GM21576 (cell line): ENCODE results near the gene GPAM.
A peak's percentile ranks its signal among the peaks of the same experiment; 100 is the strongest.
"Not testable (repeated sequence)": the region's sequence is repeated elsewhere in the genome, so short reads cannot be mapped to it uniquely, and the experiment has no call there.

Experiments used
- ATAC-seq: cut with Tn5 transposase; IDR thresholded peaks from one replicate; pipeline ENCODE4 v1.9.1; 2021; ENCODE audit warnings: mild to moderate bottlenecking, moderate library complexity; ENCODE audit not compliant: unreplicated experiment

Gene GPAM, protein sequence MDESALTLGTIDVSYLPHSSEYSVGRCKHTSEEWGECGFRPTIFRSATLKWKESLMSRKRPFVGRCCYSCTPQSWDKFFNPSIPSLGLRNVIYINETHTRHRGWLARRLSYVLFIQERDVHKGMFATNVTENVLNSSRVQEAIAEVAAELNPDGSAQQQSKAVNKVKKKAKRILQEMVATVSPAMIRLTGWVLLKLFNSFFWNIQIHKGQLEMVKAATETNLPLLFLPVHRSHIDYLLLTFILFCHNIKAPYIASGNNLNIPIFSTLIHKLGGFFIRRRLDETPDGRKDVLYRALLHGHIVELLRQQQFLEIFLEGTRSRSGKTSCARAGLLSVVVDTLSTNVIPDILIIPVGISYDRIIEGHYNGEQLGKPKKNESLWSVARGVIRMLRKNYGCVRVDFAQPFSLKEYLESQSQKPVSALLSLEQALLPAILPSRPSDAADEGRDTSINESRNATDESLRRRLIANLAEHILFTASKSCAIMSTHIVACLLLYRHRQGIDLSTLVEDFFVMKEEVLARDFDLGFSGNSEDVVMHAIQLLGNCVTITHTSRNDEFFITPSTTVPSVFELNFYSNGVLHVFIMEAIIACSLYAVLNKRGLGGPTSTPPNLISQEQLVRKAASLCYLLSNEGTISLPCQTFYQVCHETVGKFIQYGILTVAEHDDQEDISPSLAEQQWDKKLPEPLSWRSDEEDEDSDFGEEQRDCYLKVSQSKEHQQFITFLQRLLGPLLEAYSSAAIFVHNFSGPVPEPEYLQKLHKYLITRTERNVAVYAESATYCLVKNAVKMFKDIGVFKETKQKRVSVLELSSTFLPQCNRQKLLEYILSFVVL

DNA sequence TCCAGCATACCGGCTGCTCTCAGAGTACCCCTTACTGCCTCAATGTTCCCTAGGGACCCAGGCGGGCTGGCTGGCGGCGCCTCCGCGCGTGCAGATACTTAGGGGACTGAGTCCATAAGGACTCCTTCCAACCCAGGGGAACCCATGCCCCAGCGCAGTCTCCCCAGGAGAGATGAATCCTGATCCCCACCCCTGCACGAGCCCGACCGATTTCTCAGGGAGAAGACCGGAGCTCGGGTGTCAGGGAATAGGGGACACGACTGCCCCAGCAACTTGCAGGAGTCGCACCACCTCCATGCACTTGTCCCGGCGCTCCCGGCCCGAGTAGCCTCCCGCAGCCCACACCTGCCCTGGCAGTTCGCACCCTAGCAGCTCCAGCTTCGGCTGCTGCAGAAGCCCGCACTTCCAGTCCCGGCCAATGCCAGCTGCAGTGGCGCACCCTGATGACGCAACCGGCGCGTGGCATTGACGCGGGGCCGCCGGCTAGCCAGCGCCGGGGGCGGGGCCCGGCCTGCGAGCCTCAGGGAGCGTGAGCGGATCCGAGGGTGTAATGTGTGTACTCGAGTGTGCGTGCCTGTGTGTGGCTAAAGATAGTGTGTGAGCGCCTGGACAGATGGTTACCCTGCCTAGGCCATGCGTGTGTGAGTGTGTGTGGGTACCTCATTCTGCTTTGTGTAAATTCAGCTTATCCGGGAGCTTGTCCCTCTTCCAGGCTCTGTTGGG is at the start of gene GPAM:
GPAM (minus strand) TSS at position 437 of the 723 bp plus-strand sequence. CDS start 1,981 bp downstream, outside the sequence.
- ATAC-seq = peak; percentile 95

DNA sequence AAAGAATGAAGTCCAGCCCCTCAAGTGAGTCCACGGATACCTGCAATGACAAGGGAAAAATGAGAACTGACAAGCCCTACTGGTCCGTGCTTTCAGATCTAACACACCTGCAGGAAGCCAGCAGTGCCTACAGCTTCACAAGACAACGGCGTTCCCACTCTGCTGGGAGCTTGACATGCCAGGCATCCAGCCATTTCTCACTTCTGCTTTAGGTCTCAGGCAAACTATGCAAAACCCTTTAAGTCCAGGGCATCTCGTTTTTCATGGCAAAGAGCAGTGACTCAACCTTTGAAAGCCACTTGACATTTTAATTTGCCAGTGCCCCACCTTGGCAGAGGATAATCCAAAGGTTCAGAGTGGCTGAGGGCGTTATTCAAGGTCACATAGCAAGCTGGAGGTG is 49.1 kb upstream of the GPAM start:
- ATAC-seq = no peak

DNA sequence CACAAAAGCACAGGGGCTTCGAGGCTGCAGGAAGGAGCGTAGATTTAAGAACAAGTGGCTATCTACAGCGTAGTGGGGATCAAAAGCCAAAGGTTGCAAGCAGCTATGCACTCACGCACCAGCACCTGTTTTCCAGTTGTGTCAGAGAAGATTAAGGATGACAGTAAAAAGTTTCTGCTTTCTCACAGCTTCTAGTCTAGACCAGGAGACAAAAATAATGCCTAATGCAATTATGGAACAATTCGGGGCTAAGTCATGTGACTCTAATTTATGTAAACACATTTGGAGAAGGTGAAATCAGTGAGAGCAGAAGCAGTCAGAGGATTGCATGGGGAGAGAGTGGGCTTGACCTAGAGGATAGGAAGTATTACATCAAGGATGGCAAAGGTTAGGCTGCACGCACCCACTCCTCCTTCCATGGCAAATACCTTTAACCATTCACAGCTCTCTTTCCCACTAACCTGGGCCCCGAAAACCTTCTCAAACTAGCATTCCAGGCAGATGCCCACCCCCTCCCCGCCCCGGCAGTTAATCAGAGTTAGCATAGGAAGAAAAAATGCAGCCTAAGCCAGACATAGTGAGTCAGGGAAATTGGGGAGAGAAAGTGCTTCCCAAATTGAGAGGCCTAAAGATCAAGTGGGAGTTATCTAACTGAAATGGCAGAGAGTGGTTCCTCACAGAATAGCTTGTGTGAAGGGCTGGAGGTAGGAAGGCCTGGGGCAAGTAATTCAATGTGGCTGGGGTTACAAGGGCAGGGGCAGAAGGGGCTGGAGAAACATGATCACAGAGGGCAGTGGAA is 48.2 kb upstream of the GPAM start:
- no peak for ATAC-seq

DNA sequence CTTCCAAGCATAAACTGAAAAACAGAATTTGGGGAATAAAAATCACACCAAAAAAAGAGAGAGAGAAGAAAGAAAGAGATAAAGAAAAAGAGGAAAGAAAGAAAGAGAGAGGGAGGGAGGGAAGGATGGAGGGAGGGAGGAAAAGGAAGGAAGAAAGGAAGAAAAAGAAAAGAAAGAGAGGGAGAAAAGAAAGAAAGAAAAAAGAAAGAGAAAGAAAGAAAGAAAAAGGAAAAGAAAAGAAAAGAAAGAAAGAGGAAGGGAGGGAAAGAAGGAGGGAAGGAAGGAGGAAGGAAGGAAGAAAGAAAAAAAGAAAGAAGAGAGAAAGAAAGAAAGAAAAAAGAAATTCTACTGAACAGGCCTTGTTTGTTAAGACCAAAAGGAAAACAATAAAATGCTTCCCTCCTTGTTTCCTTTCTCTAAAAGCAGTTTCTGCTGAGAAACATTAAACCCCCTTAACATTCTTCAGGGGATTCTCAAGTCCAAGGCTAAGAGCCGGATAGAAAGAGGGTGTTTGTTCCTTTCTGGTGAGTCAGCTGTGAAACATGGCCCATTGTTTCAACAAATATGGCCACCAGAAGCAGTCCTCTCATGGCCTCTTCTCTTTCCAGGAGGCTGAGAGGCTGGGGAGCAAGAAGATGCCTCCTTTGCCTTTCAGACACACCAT is 46.9 kb upstream of the GPAM start:
- ATAC-seq = no peak

DNA sequence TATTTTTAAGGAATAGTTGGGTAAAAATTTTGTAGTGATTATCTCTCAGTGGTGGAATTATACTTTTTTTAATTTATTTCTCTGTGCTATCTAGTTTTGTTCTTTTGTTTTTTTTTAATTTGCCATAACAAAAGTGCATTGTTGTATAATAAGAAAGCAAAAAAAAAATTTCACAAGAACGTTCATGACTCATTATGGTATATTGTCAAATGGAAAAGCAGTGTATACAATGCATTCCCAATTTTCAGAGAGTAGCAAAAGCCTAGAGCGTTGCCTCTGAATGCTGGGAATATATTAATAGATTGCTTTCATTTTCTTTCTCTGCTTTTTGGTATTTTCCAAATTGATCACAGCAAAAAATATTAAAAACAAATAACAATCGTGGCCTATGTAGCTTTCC is 46.3 kb upstream of the GPAM start:
- ATAC-seq = no peak

DNA sequence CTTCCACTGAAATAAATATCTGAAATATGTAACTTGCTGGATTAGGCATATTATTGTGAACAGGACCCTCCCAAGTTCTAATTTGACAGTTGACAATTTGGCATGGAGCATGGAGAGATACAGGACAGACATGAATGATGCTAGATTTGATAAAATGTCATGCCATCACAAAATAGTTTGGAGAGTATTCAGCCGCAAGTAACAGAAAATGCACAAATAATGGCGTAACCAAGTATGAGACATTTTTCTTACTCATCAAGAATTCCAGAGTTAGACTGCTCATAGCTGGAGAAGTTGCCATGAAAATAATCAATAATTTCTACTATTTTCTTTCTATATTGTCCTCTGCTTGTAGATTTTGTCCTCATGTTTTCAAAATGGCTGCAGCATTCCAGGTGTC is 45.5 kb upstream of the GPAM start:
- no peak for ATAC-seq

DNA sequence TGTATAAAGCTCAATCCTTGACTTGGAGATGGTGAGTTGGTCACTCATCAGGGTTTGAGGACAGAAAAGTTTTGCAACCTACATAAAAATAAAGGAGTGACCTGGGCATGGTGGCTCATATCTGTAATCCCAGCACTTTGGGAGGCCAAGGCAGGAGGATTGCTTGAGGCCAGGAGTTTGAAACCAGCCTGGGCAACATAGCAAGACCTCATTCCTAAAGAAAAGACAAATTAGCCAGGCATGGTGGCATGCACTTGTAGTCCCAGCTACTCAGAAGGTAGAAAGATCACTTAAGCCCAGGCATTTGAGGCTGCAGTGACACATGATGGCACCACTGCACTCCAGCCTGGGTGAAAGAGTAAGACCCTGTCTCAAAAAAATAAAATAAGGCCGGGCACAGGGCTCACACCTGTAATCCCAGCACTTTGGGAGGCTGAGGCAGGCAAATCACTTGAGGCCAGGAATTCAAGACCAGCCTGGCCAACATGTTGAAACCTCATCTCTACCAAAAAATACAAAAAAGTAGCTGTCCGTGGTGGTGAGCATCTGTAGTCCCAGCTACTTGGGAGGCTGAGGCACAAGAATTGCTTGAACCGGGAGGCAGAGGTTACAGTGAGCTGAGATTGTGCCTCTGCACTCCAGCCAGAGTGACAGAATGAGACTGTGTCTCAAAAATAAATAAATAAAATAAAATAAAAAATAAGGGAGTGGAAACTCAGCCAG is 45.0 kb upstream of the GPAM start:
- ATAC-seq = not testable (repeated sequence)

DNA sequence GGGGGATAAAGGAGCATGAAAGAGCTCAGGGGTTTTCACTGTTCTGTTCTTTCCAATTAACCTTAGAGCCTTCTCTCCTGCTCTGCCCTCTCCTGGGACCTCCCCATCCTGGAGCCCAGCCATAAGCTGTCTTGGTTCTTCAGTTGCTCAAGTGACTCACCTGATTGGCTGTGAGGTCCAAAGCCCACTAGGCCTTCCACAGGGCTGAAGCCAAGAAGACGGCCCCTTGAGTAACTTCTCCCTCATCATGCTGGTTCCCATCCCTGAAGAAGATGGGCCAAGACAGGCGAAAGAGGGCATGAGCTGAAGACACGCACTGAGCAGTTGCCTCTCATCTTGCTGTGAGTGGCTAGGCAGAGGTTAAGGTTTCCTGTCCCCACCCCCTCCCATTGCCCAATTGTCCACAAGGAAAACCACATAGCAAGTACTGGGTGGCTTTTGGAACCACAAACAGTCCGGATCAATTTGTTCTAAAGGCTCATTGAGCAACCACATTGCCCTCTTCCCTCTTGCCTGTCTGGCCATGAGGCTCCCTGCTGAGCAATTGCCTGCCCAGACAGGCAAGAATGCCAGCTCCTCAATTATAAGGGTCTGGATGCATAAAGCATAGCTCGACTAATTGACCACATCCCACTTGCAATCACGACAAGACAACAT is 43.9 kb upstream of the GPAM start:
- ATAC-seq = no peak

DNA sequence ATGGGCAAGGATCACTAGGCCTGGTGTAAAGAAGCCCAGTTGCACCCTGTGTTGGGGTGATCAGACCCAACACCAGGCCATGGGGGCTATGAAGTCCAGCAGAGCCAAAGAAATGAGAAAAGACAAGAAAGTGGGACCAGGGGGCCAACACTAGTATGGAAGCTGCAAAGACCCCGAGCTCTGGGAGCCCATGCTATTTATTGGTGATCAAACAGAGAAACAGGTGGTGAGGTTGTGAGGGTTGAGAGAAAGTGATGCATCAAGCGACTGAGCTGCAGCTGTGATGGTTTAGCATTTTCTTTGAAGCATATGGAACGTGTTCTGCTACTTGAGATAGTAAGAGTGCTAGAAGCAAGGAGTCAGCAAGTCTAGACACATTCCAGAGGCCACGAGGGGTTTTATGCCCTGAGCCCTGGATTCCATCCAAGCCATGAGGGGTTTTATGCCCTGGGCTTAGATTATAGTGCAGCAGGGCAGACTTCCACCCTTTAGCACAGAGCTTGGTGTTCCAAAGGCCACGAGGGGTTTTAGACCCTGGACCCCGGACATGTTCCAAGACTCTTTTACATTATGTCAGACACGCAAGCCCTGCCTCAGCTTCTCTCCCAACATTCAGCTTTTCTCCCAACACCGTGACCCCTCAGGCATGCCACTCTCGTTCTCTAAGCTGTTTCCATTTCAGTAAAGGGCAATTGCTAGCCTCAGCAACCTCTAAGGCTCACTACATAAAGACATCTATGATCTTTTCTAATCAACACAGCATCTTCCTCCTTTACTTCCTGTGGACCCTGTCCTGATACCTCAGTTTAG is 43.1 kb upstream of the GPAM start:
- ATAC-seq = no peak

DNA sequence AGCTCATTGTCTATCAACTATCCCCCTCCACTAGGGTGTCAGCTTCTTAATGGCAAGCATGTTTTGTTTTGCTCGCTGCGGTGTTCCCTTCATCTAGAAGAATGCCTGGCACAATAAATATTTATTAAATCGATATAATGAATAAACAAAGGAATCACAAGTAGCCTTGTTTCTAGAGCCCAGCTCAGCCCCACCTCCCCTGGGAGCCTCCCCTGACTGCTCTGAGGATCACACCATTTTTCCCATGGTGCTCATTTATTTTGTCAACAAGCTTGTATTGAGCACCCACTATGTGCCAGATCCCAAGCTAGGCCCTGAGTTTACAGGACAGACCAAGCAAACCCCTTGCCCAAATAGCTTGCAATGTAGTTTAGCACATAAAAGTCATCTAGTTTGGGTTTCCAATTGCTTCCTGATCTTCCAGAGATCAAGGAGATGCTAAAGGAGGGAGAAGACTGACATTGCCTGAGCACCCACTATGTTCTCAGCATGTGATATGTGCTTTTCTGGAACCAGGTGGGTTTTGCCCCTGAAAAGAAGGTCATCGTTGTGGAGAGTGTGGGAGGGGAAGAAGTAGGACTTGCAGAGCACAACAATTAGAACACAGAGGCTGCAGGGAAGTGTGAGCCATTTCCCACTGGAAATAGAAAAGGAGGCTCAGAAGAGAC is 42.3 kb upstream of the GPAM start:
- ATAC-seq = no peak

DNA sequence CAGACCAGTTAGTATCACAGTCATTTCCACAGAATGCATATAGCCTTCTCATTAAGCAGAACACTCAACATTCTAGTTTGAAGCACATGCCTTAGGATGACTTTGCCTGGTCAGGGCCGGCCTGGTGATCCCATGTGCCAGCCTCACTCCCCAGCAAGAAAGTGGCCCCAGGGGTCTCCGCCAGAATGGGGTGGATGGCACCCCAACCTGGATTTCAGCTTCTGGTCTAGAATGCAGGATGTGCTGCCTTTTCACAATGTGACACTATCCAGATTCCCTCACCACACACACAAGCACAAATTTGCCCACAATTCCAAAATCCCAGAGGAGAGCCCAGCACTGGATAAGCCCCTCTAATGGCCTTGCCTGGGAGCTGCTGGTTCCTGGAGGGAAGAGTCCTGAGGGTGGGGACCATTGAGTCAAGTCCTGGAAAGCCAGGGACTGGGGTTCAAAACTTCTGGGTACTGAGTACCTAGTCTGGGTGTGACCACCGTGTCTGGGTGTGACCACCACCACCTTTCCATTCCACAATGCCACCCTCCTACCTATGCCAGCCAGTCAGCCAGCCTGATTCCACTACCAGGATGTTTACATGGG is 41.5 kb upstream of the GPAM start:
- ATAC-seq = no peak

DNA sequence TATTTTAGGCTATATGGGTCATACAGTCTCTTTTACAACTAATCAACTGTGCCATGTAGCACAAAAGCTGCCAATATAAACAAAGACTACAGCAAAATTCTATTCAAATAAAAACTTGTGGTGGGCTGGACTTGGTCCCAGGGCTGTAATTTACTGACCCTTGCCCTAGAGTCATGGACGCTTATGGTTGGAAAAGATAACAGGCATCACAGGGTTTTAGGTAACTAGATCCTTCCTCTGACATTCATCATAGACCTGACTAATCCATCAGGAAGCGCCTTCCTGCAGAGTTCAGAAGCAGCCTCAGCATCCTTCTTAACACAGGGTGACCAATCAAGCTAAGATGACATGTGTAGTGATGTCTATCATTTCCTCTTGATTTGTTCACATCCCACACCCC is 40.2 kb upstream of the GPAM start:
- no peak for ATAC-seq

DNA sequence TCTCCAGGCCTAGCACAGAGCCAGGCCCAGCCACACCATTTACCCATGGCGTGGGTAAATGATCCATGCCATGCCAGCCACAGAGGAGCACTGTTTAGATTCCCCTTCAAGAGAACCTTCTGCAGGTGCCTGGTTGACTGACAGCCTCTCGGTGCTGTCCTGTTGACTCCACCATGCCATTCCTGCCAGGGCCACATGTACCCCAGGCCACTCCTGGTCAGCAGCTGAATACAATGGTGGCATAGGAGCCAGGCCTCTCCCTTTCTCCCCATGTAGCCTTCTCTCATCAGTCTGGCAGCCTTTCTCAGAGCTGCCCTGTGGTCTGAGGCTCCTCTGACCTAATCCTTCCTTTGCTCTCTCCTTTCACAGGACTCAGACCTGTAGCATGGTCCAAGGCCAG is 39.2 kb upstream of the GPAM start:
- ATAC-seq = no peak

DNA sequence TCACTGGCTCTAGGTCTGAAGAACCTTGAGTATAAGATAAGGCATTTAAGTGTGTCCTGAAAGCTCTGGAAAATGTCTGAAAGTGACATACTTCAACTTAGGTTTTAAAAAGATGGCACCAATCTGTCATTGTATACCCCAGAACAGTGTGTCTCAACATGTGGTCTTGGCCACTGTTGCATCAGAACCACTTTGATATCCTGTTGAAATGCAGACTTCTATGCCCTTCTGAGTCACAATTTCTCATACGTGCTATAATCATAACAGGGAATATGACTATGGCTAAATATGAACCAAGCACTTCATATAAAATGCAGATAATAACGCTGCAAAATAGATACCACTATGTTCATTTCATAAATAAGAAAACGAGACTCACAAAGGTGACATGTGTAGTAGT is 38.0 kb upstream of the GPAM start:
- no peak for ATAC-seq

DNA sequence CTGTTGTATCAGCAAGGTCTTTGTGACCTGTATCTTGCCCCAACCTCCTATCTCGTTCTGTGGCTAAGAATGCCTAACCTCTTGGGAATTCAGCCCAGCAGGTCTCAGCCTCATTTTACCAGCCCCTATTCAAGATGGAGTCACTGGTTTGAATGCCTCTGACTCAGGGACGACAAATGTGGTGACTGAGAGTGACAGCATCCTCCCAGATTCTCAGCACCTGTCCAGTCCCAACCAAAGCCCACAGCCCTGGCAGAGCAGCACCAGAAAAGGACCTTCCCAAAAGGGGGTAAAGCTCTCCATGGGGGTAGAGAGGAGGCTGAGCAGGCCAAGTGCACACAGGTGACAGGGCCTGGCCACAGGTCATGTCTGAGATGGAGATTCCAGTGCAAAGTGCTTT is 35.4 kb upstream of the GPAM start:
- ATAC-seq = no peak

DNA sequence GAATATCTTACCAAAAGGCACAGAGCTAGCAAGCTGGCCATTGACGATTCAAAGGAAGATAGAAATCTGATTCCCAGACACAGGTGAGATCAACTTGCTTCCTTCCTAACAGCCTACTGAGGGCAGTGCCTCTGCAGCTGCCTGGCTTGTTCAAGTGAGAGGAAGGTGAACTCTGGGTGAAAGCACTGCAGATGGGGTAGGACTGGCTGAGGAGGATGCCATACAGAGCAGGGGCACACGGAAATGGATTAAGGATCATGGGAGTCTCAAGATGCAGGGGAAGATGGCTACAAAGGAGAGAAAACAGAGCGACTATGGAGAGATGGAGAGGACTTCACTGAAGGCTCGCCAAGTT is 34.4 kb upstream of the GPAM start:
- ATAC-seq = no peak

DNA sequence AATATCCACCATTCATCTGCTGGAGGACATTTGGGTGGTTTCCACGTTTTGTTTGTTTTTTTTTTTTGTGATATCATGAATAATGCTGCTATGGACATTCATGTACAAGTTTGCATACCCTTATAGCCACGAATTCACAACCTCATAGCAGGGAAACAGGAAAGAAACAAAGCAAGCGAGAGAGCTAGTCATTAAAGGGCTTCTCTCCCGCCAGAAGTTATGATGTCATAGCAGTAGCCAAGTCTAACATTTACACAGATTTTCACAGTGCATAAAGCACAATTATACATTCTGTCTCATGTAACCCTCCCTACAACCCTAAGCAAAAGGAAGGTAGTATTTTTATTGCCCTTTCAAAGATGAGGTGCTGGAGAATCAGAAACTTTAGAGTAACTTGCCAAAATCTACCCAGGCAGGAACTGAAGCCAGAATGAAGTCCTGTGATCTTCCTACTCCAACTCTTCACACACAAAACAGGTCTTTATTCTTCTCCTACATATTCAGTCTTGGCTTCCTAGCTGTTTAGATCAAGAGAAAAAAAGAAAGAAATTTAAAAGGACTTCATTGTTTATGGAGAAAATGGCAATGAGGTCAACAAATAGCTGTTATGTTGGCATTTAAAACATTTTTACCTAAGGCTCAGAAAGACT is 33.9 kb upstream of the GPAM start:
- ATAC-seq = no peak
